Heart left ventricle (tissue), 16 donors: ENCODE measurements around the gene AASS. TPM values are rescaled to one million over a fixed set of nuclear protein-coding genes. Genes with fewer than 3 reads are reported as not detected.

Experiments
- ATAC-seq, 4 donors: fragments of 200-7000 bp; cut with Tn5 transposase; one replicate each; pipeline ENCODE4 v1.9.1; 2020 to 2022; ENCODE audit warnings: moderate library complexity in 4 of 4, mild to moderate bottlenecking in 3 of 4, moderate number of reproducible peaks in 1 of 4
- DNase-seq, 5 donors: peaks; one replicate each; pipeline ENCODE4 v3.0.0-alpha.2; 2020
- H3K27ac ChIP-seq, 12 donors: fragments of 200-600 bp; sonication (generic) in 4 of 12; one replicate each; pipeline versions ENCODE4 v1.5.0 to v1.8.0; 2016 to 2022; ENCODE audit warnings: mild to moderate bottlenecking in 2 of 12
- H3K27me3 ChIP-seq, 9 donors: fragments of 200-600 bp; sonication (generic) in 2 of 9; one replicate each; pipeline versions ENCODE4 v1.5.1 to v1.8.0; 2016 to 2022; ENCODE audit warnings: mild to moderate bottlenecking in 3 of 9
- H3K36me3 ChIP-seq, 9 donors: fragments of 200-600 bp; sonication (generic) in 2 of 9; one replicate each; pipeline versions ENCODE4 v1.5.0 to v1.8.0; 2018 to 2022; ENCODE audit warnings: mild to moderate bottlenecking in 2 of 9
- H3K4me1 ChIP-seq, 12 donors: fragments of 200-600 bp; sonication (generic) in 4 of 12; one replicate each; pipeline versions ENCODE4 v1.5.0 to v1.8.0; 2016 to 2022; ENCODE audit warnings: mild to moderate bottlenecking in 3 of 12
- H3K4me3 ChIP-seq, 12 donors: fragments of 200-600 bp; sonication (generic) in 4 of 12; one replicate each; pipeline versions ENCODE4 v1.5.0 to v1.8.0; 2017 to 2022; ENCODE audit warnings: mild to moderate bottlenecking in 9 of 12, moderate library complexity in 4 of 12
- H3K9me3 ChIP-seq, 12 donors: fragments of 200-600 bp; sonication (generic) in 4 of 12; one replicate each; pipeline versions ENCODE4 v1.5.0 to v1.8.0; 2016 to 2022; ENCODE audit warnings: mild to moderate bottlenecking in 1 of 12
- POLR2A ChIP-seq, 2 donors: fragments of 450-650 bp; IDR thresholded peaks; one replicate each; pipeline ENCODE4 v1.6.1; 2017; ENCODE audit warnings: antibody characterized with exemption in 2 of 2, mild to moderate bottlenecking in 2 of 2, moderate library complexity in 2 of 2
- WGBS, 4 donors: extraction: QIAGEN DNeasy Blood & Tissue Kit in 2 of 4; methylation state at CpG; one replicate each; pipeline versions ENCODE4 v1.1.5 to v1.1.7; 2013 to 2018; 5-methylcytosine and 5-hydroxymethylcytosine counted together
- intact Hi-C, 10 donors: fragments of 100-400 bp; cut with DNase I; formaldehyde crosslinking; loops; one replicate each; pipeline versions ENCODE4 v1.11.1 to v1.14.2; 2022
- polyA plus RNA-seq, 2 donors: library from polyadenylated mRNA; stranded (reverse); fragments of 200-250 nt; gene quantifications; one replicate each; pipeline ENCODE4 v1.2.3, GENCODE V29; 2013
- total RNA-seq, 9 donors: library from RNA; depleted of rRNA in 2 of 9; stranded (reverse); fragments of >200 nt in 2 of 9; fragmentation: NEBNext Ultra II Directional in 3 of 9; extraction: Animal tissue kit (Norgen Biotek cat#: 25700) in 3 of 9; gene quantifications; one replicate each; pipeline versions ENCODE4 v1.1.0 to v1.2.4, GENCODE V29; 2016 to 2023
- TF ChIP-seq, protein P1 (sequence below), 12 donors: fragments of 200-600 bp; sonication (generic) in 4 of 12; IDR thresholded peaks; one replicate each; pipeline versions ENCODE4 v1.5.0 to v1.8.0; 2018 to 2022; ENCODE audit warnings: antibody characterized with exemption in 12 of 12, mild to moderate bottlenecking in 5 of 12
- donor health status: ischemic (EF 13 %, LVEDD 7.1; RV severe dilation, severe dysfunction).
- donor health status: healthy with polysubstance abuse.
- donor health status: DM: no; HTN: yes; CAD: no.
- donor health status: DM: no; HTN: no; CAD: no.
- donor health status: ischemic (EF 25% LVEDD 6.9; RV normal size, moderate dysfunction).
- donor health status: ischemic (EF 25% LVEDD 5.7; RV mildly dilated, moderate dysfunction).
- donor health status: healthy.
- donor health status: DM: yes; HTN: yes; CAD: no.
- donor health status: ischemic (EF 35%, LVEDD 5.7; RV mildly dilated, moderate dysfunction).
- donor health status: nonischemic (EF 11% LVEDD 7.7; RV severe dilation, severe dysfunction).
- donor health status: DM: yes; HTN: yes; CAD: no.
- donor health status: PGD.
- donor health status: ischemic (EF 29% LVEDD 5.4; RV normal size, mild dysfunction).
- donor health status: nonischemic (EF 23%, LVEDD 6.1; RV moderate dilation, normal function).

AASS gene
- total and polyA plus RNA-seq, 11 donors, result 10.3 to 90.1 (median 32.2) TPM

DNA sequence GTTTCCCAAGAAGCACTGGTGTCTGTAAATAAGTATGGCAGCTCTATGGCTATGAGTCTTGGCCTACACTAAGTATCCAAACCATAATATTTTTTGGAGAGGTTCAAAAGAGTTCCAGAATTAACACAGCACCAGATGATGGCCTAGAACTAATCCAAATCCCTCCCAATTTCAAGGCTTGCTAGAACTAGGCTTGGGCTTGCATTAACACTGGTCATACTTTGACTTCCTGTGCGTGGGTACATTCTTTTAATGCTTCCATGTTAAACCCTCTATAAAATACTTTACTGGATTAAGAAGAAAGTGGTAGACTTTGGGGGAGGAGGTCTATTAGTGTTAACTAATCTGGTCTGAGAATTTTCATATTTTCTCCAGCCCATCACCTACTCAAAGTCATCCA lies 3.1 kb downstream of the AASS start:
- H3K36me3 ChIP-seq, result no peaks in the 10 kb centered on the region
- TF ChIP-seq POLR2A (IDR thresholded peaks at IDR 0.05), result no peak
- TF ChIP-seq, protein P1, sequence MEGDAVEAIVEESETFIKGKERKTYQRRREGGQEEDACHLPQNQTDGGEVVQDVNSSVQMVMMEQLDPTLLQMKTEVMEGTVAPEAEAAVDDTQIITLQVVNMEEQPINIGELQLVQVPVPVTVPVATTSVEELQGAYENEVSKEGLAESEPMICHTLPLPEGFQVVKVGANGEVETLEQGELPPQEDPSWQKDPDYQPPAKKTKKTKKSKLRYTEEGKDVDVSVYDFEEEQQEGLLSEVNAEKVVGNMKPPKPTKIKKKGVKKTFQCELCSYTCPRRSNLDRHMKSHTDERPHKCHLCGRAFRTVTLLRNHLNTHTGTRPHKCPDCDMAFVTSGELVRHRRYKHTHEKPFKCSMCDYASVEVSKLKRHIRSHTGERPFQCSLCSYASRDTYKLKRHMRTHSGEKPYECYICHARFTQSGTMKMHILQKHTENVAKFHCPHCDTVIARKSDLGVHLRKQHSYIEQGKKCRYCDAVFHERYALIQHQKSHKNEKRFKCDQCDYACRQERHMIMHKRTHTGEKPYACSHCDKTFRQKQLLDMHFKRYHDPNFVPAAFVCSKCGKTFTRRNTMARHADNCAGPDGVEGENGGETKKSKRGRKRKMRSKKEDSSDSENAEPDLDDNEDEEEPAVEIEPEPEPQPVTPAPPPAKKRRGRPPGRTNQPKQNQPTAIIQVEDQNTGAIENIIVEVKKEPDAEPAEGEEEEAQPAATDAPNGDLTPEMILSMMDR (IDR thresholded peaks at IDR 0.05), result no peak
- no peak overlapping the region for H3K4me3 ChIP-seq
- no peak overlapping the region for H3K27ac ChIP-seq
- DNase-seq (no peak), ATAC-seq (no peak)
- WGBS, 4 donors, result 89 to 96% (median 95%) methylated on average over 1 of the region's 1 CpG
- no peaks in the 10 kb centered on the region for H3K27me3 ChIP-seq
- intact Hi-C loops, result loop anchor here in 1 of 10 donors (10.0 kb wide), 1 partner anchor 46 kb away; no protein-coding TSS in a partner anchor
- no peaks in the 10 kb centered on the region for H3K9me3 ChIP-seq
- peaks cover 0 to 51% (median 28%) of the 10 kb centered on the region in 12 donors for H3K4me1 ChIP-seq

DNA sequence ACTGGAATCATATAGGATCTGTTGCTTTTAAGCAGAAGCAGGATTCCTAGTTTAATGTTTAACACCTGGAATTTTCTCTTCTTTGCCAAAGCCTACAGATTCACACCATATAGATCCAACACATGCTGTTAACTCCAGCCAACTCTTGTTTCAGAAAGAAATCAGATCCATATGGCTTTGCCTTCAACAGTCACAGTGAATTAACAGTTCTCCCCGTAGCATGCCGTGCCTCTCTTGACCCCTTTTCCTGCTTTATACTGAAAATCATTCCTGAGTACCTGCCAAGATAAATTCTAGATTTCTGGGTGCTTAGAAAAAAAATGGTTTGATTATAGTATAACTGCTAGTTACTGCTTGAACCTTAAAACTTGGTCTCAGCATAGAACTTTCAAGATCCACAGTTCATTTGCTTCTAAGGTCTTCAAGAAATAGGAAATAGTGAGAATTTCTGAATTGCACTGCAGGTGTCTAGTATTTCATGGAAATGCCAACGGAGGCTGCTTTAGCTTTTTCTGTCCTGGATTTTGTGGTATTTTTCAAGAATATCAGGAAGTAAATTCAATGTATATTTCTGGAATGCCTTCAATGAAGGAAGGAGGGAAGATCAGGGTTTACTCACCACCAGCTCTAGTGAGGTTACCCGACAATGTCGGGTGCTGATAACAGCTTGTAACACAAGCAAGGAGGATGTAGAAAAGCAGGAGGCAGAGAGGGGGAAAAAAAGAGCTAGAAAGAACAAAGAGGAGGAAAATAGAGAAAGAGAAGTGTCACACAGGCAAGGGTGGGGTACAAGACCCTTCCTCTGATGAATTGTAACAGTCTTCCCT lies 6.6 kb downstream of the AASS start:
- peaks cover 0 to 41% (median 17%) of the 10 kb centered on the region in 12 donors for H3K4me1 ChIP-seq
- peak overlapping the region; percentile 9 to 52 (median 44) for H3K4me3 ChIP-seq
- TF ChIP-seq POLR2A (IDR thresholded peaks at IDR 0.05), result no peak
- TF ChIP-seq, protein P1 (IDR thresholded peaks at IDR 0.05), result no peak
- no peaks in the 10 kb centered on the region for H3K27me3 ChIP-seq
- DNase-seq (no peak), ATAC-seq (peak in 1 of 4 donors; percentile 56)
- WGBS, 4 donors, result 21 to 32% (median 23%) methylated on average over 5 of the region's 5 CpGs
- intact Hi-C loops, result loop anchor here in 1 of 10 donors (5.0 kb wide), 1 partner anchor 45 kb away; no protein-coding TSS in a partner anchor
- H3K9me3 ChIP-seq, result no peaks in the 10 kb centered on the region
- peak overlapping the region in 6 of 12 donors; percentile 4 to 58 (median 31) for H3K27ac ChIP-seq
- H3K36me3 ChIP-seq, result peaks cover 0 to 10% (median 0%) of the 10 kb centered on the region in 9 donors

DNA sequence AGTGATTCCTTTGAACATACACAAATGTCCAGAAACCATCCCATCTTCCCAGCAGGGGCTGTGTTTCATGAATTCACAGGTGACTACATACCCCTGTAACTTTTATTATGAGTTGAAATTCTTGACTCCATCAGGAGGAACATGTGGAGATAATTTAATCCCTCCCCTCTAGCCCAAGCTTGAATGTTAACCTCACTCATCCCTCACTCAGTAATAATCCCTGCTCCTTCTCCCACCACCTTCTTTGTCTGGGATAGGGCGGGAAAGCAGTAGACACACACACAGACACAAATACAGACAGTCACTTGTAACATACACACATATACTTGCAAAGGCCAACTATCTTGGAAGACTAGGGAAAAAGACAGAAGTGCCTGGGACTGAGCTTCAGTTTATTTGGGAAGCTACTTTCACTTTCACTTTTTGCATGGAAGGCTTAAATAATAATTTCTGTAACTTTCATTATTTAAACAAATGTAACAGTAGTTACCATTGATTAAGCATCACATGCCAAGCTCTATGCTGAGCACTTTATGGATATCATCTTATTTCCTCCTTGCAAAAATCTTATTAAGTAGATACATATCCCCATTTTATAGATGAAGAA lies 7.3 kb downstream of the AASS start:
- ATAC-seq (peak in 2 of 4 donors; percentile 24 to 49), DNase-seq (no peak)
- no peaks in the 10 kb centered on the region for H3K27me3 ChIP-seq
- peak overlapping the region; percentile 9 to 52 (median 44) for H3K4me3 ChIP-seq
- H3K9me3 ChIP-seq, result no peaks in the 10 kb centered on the region
- H3K36me3 ChIP-seq, result peaks cover 0 to 16% (median 0%) of the 10 kb centered on the region in 9 donors
- peaks cover 0 to 33% (median 15%) of the 10 kb centered on the region in 12 donors for H3K4me1 ChIP-seq
- WGBS, 4 donors, result 41 to 68% (median 53%) methylated on average over 1 of the region's 1 CpG
- H3K27ac ChIP-seq, result peak overlapping the region in 7 of 12 donors; percentile 3 to 58 (median 31)
- no peak for TF ChIP-seq POLR2A (IDR thresholded peaks at IDR 0.05)
- TF ChIP-seq, protein P1 (IDR thresholded peaks at IDR 0.05), result no peak
- intact Hi-C loops, result loop anchor here in 1 of 10 donors (5.0 kb wide), 1 partner anchor 44 kb away; no protein-coding TSS in a partner anchor

DNA sequence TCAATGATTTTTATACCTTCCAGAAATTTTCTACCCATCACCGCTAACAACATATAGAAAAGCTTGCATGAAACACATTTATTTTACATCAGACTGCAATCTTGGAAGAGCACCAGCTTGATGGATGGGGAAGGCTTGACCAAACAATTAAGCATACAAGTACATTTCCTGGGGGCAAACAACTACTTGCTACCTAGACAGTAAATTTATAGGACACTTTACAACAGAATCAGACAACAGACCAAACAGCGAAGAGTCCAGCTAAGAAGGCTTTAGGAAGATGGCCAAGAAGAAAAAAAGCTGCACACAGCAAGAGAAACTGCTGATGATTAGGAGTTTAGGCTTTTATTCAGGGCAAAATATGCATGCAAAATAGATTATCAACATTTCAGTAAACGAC lies 8.0 kb downstream of the AASS start:
- Histone ChIP-seq H3K4me1 (peaks cover 0 to 27% (median 15%) of the 10 kb centered on the region in 12 donors), H3K27me3 (no peaks in the 10 kb centered on the region), H3K4me3 (peak overlapping the region in 5 of 12 donors; percentile 37 to 52 (median 50)), H3K27ac (no peak overlapping the region), H3K9me3 (no peaks in the 10 kb centered on the region), H3K36me3 (peaks cover 0 to 19% (median 0%) of the 10 kb centered on the region in 9 donors)
- intact Hi-C loops, result loop anchor here in 1 of 10 donors (5.0 kb wide), 1 partner anchor 44 kb away; no protein-coding TSS in a partner anchor
- WGBS, 4 donors, result 47 to 64% (median 55%) methylated on average over 3 of the region's 3 CpGs
- no peak for ATAC-seq
- no peak for TF ChIP-seq POLR2A (IDR thresholded peaks at IDR 0.05)
- TF ChIP-seq, protein P1 (IDR thresholded peaks at IDR 0.05), result no peak
- no peak for DNase-seq
